Bronchial epithelial cell (primary cell): ENCODE data around the gene HOXA2. TPM values are rescaled to one million over a fixed set of nuclear protein-coding genes. Genes with fewer than 3 reads are reported as not detected.

Source experiments
- DNase-seq: peaks from one replicate; pipeline ENCODE4 v3.0.0-alpha.2; 2010; ENCODE audit warnings: low read depth
- FAIRE-seq: peaks from 2 replicates; lab custom pipeline; 2011; peaks lifted over from hg19 to GRCh38; lab: Jason Lieb, UNC
- H3K27me3 ChIP-seq: 2 replicates; pipeline ENCODE4 v1.5.1; 2011; ENCODE audit warnings: low read length; ENCODE audit not compliant: control insufficient read depth, insufficient read depth
- H3K36me3 ChIP-seq: 2 replicates; pipeline ENCODE4 v1.5.1; 2011; ENCODE audit warnings: low read length; ENCODE audit not compliant: control insufficient read depth, insufficient read depth
- H3K4me3 ChIP-seq: 2 replicates; pipeline ENCODE4 v1.5.1; 2011; ENCODE audit warnings: mild to moderate bottlenecking, low read depth, low read length, control low read depth
- CTCF ChIP-seq: IDR thresholded peaks from 2 replicates; pipeline ENCODE4 v1.5.1; 2011; ENCODE audit warnings: mild to moderate bottlenecking, moderate library complexity, low read length, control low read depth, inconsistent platforms; ENCODE audit not compliant: insufficient read depth, severe bottlenecking
- total RNA-seq: library from RNA; depleted of rRNA; stranded (reverse); fragments of >200 nt; gene quantifications from 2 replicates; pipeline ENCODE4 v1.2.1, GENCODE V29; 2014

HOXA2 gene
- total RNA-seq, 1 donor from 2014 or later = not detected

- Histone ChIP-seq H3K36me3 (no peaks in the 10 kb centered on the region), H3K27me3 (peaks cover 64% of the 10 kb centered on the region), H3K4me3 (no peak overlapping the region)
- no peak for TF ChIP-seq CTCF
- no peak for FAIRE-seq
- no peak for DNase-seq
Measured at GRCh38 chr7:27103489-27104226, 1.2 kb upstream of the HOXA2 start.

- no peak overlapping the region for H3K4me3 ChIP-seq
- DNase-seq (no peak), FAIRE-seq (no peak)
- no peak for TF ChIP-seq CTCF
- H3K27me3 ChIP-seq = peaks cover 61% of the 10 kb centered on the region
- no peaks in the 10 kb centered on the region for H3K36me3 ChIP-seq
Measured at GRCh38 chr7:27101957-27102580, 414 bp downstream of the HOXA2 start.

GRCh38 chr7:27101171-27101956 is 1.1 kb downstream of the HOXA2 start:
- no peak for TF ChIP-seq CTCF
- no peak for DNase-seq
- no peak overlapping the region for H3K4me3 ChIP-seq
- H3K27me3 ChIP-seq = peaks cover 57% of the 10 kb centered on the region
- H3K36me3 ChIP-seq = no peaks in the 10 kb centered on the region
- FAIRE-seq = no peak

GRCh38 chr7:27100694-27101170 is 1.8 kb downstream of the HOXA2 start:
- no peak for DNase-seq
- no peak for FAIRE-seq
- H3K4me3 ChIP-seq = no peak overlapping the region
- no peaks in the 10 kb centered on the region for H3K36me3 ChIP-seq
- H3K27me3 ChIP-seq = peaks cover 51% of the 10 kb centered on the region
- no peak for TF ChIP-seq CTCF

GRCh38 chr7:27099453-27100370 is 2.8 kb downstream of the HOXA2 start:
- no peak for TF ChIP-seq CTCF
- H3K27me3 ChIP-seq = peaks cover 48% of the 10 kb centered on the region

More at GRCh38 chr7:27099453-27100370, 2.8 kb downstream of the HOXA2 start:
- Histone ChIP-seq H3K36me3 (no peaks in the 10 kb centered on the region), H3K4me3 (no peak overlapping the region)
- no peak for FAIRE-seq
- DNase-seq = no peak
